Activated naive CD4-positive, alpha-beta T cell treated with anti-CD3 and anti-CD28 coated beads, Interleukin-2, amount 50 U/mL, for 72 hours (primary cell): ENCODE data around the gene FRAS1. TPM values are rescaled to one million over a fixed set of nuclear protein-coding genes. Genes with fewer than 3 reads are reported as not detected.
"Not testable (repeated sequence)": the region's sequence is repeated elsewhere in the genome, so short reads cannot be mapped to it uniquely, and the experiment has no call there.

Experiments used
- ATAC-seq, 2 donors: fragments of 150-1000 bp; cut with Tn5 transposase; 2 replicates each; pipeline ENCODE4 v1.10.0; 2021; ENCODE audit warnings: mild to moderate bottlenecking in 2 of 2, moderate library complexity in 2 of 2
- DNase-seq, 2 donors: peaks; one replicate each; pipeline ENCODE4 v3.0.0; 2021 to 2022; ENCODE audit warnings: low spot score in 2 of 2
- H3K27ac Mint-ChIP-seq, 2 donors: one replicate each; pipeline ENCODE4 v1.8.0; 2022; ENCODE audit warnings: mild to moderate bottlenecking in 2 of 2, mixed read lengths in 2 of 2
- H3K36me3 Mint-ChIP-seq, 2 donors: one replicate each; pipeline ENCODE4 v1.8.0; 2022; ENCODE audit warnings: mixed read lengths in 2 of 2
- H3K9me3 Mint-ChIP-seq, 2 donors: one replicate each; pipeline ENCODE4 v1.8.0; 2022; ENCODE audit warnings: mixed read lengths in 2 of 2
- total RNA-seq, 2 donors: library from RNA; stranded (reverse); gene quantifications; one replicate each; pipeline ENCODE4 v1.2.3, GENCODE V29; 2022

FRAS1 gene
- total RNA-seq, 2 donors from 2014 or later, result 0.06 TPM; not detected in 1

DNA sequence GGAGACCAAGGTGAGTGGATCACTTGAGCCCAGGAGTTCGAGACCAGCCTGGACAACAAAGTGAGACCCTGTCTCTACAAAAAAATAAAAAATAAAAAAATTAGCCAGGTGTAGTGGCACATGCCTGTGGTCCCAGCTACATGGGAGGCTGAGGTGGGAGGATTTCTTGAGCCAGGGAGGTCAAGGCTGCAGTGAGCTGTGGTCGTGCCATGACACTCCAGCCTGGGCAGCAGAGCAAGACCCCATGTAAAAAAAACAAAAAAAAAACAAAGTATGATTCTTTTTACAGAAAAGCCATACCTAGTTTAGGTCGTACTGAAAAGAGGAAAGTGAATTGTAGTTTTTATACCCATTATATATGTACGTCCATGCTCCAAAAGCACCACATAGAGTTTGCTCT, 151.8 kb downstream of the FRAS1 start:
- not testable (repeated sequence) for H3K27ac Mint-ChIP-seq, H3K9me3 Mint-ChIP-seq, H3K36me3 Mint-ChIP-seq, DNase-seq, ATAC-seq

DNA sequence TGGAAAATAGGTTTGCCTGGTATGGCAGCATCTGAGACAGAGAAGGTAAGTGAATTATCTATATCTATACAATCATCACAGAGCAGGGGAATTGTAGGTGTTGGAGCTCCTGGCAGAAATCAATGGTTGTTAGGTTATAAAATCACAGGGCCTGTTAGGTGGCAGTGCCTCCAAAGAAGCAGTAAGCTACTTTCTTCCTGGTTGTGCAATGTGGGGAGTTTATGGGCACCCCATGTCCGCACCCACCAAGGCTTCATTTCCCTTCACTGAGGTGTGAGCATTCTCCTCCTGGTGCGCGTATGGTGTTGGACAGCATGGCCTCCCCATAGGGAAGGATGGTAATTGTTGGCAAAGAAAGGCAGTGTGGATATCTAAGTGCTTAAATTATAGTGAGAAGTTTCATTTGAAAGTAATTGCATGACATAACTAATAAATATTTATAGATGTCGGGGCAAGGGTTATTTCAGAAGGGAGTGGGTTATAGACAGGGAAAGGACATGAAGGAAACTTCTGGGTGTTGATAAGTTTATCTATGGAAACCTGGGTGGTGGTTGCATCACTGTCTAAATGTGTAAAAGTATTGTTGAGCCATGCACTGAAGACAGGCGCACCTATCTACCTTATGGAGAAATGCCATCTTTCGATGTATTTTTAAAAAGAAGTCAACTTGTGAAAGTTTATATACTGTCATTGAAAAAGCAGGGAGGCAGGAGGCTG, 153.7 kb downstream of the FRAS1 start:
- H3K9me3 Mint-ChIP-seq, result no peaks in the 10 kb centered on the region
- no peak overlapping the region for H3K27ac Mint-ChIP-seq
- ATAC-seq, result no peak
- H3K36me3 Mint-ChIP-seq, result no peaks in the 10 kb centered on the region
- DNase-seq, result no peak

DNA sequence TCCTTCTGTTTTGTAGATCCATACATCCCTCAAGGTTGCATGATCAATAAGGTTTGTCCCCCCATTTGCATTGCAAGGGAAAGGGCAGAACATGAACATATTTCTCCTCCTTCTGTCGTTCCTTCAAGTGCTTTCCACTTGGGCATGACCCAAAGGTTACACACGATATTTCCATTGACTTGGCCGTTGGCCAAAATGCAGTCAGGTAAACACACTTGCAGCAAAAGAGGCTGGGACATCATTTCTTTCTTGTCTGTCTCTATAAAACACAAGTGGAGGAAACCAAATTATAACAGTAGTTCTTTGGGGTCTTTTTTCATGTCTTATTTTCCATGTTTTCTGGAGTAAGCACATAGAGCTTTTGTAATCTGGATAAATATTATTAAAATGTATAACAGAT, 156.1 kb downstream of the FRAS1 start:
- no peak overlapping the region for H3K27ac Mint-ChIP-seq
- H3K36me3 Mint-ChIP-seq, result no peaks in the 10 kb centered on the region
- no peaks in the 10 kb centered on the region for H3K9me3 Mint-ChIP-seq
- no peak for ATAC-seq
- no peak for DNase-seq

- no peak for DNase-seq
- H3K9me3 Mint-ChIP-seq, result no peaks in the 10 kb centered on the region
- no peaks in the 10 kb centered on the region for H3K36me3 Mint-ChIP-seq
- ATAC-seq, result no peak
- no peak overlapping the region for H3K27ac Mint-ChIP-seq
Observed at GRCh38 chr4:78214078-78214477, 157.0 kb downstream of the FRAS1 start.

DNA sequence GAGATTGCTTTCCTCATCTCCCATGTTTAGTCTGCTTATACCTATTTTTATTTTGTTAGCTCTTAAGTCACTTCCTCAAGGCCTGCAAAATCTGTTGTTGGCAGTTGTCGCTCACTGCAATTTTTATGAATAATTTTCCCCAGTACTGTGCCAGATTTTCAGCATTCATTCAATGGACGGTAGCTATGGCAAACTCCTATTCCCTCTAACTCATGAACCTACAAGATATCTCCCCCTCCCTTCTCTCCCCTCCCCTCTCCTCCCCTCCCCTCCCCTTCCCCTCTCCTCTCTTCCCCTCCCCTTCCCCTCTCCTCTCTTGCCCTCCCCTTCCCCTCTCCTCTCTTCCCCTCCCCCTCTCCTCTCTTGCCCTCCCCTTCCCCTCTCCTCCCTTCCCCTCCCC, 160.4 kb downstream of the FRAS1 start:
- no peak overlapping the region for H3K27ac Mint-ChIP-seq
- ATAC-seq (no peak), DNase-seq (no peak)
- no peaks in the 10 kb centered on the region for H3K9me3 Mint-ChIP-seq
- no peaks in the 10 kb centered on the region for H3K36me3 Mint-ChIP-seq

DNA sequence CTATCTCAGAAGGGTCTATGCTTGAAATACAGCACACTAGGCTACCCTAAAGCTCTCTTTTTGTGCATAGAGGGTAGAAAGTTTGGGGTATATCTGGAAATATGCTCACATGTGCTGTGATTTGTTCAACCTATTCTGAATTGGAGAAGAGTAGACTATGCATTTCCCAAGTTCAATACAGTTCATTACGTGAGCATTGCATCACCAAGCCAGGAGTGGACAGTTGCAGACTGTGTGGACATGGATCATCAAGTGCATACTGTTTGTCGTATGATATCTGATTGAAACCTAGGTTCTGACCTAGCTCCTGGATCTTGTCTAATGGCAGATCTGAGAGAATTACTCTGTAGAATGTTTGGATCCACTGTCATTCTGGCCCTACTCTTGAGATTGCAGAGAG, 161.1 kb downstream of the FRAS1 start:
- no peak for DNase-seq
- no peaks in the 10 kb centered on the region for H3K9me3 Mint-ChIP-seq
- no peak overlapping the region for H3K27ac Mint-ChIP-seq
- no peak for ATAC-seq
- H3K36me3 Mint-ChIP-seq, result no peaks in the 10 kb centered on the region

GRCh38 chr4:78219825-78220224, 162.7 kb downstream of the FRAS1 start:
- Mint-ChIP-seq H3K36me3 (no peaks in the 10 kb centered on the region), H3K27ac (no peak overlapping the region), H3K9me3 (no peaks in the 10 kb centered on the region)
- DNase-seq, result no peak
- ATAC-seq, result no peak

DNA sequence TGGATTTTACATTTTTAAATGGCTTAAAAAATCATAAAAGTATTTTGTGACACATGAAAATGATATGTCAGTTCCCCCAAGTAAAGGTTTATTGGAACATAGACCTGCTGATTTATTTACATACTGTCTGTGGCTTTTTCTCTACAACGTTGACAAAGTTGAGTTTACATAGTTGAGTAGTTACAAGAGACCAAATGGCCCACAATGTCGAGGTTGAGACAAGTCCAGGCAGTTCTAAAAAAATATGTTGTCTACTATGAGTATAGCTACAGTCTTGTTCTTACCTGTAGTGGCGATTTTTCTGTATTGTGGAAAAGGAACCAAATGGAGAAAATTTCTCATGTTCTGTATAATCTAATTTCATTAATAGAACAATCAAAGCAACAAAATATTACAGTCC, 163.2 kb downstream of the FRAS1 start:
- no peak overlapping the region for H3K27ac Mint-ChIP-seq
- no peaks in the 10 kb centered on the region for H3K9me3 Mint-ChIP-seq
- H3K36me3 Mint-ChIP-seq, result no peaks in the 10 kb centered on the region
- DNase-seq (no peak), ATAC-seq (no peak)

DNA sequence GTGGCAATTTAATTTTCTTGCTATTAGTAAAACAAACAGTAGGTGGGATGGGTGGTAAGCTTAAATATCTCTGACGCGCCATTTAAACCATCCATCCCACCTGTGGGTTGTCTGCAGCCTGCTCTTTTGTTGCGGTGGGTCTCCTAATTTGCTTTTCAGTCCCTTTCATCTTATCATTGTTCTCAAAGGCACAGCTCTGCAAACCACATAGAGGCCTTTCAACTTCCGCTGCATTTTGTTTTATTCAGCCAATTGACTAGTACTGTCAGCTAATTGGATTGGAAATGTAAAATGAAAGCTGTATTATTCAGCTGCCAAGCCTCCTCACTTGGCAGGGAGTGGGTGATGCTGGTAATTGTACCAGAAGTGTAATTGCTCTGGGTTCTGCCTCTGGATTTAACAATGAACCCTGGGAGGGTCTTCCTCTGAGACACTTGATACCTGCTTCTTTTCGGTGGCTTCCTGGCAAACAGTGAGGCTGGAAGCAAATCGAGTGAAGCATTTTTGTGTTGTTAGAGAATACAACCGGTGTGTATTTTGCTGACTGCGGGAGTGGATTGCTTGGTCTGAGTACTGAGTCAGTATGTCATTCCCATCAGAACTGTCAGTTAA, 165.6 kb downstream of the FRAS1 start:
- Mint-ChIP-seq H3K9me3 (peaks cover 4 to 5% of the 10 kb centered on the region in 2 donors), H3K27ac (no peak overlapping the region), H3K36me3 (no peaks in the 10 kb centered on the region)
- no peak for DNase-seq
- no peak for ATAC-seq

GRCh38 chr4:78225236-78225635, 168.1 kb downstream of the FRAS1 start:
- DNase-seq (no peak), ATAC-seq (no peak)
- H3K27ac Mint-ChIP-seq, result no peak overlapping the region
- H3K36me3 Mint-ChIP-seq, result no peaks in the 10 kb centered on the region
- H3K9me3 Mint-ChIP-seq, result peaks cover 4 to 5% of the 10 kb centered on the region in 2 donors

DNA sequence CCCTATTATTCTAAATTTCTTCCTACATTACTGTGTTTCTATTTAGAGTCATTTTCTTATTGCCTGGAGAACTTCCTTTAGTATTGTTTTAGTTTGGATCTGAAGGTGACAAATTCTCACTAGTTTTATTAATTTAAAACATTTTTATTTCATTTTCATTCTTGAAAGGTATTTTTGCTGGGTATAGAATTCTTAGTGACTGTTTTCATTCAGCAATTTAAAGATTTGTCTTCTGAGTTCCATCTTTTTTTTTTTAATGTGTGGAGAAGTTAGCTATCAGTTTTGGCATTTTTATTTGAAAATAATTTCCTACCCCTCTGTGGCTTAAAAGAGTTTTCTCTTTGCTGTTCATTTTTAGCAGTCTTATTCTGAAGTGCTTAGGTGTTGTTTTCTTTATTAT, 169.2 kb downstream of the FRAS1 start:
- no peak overlapping the region for H3K27ac Mint-ChIP-seq
- peaks cover 4 to 5% of the 10 kb centered on the region in 2 donors for H3K9me3 Mint-ChIP-seq
- H3K36me3 Mint-ChIP-seq, result no peaks in the 10 kb centered on the region
- DNase-seq (no peak), ATAC-seq (no peak)

GRCh38 chr4:78227411-78228057, 170.4 kb downstream of the FRAS1 start:
- Mint-ChIP-seq H3K9me3 (peaks cover 4 to 5% of the 10 kb centered on the region in 2 donors), H3K27ac (no peak overlapping the region), H3K36me3 (no peaks in the 10 kb centered on the region)
- no peak for DNase-seq
- no peak for ATAC-seq

DNA sequence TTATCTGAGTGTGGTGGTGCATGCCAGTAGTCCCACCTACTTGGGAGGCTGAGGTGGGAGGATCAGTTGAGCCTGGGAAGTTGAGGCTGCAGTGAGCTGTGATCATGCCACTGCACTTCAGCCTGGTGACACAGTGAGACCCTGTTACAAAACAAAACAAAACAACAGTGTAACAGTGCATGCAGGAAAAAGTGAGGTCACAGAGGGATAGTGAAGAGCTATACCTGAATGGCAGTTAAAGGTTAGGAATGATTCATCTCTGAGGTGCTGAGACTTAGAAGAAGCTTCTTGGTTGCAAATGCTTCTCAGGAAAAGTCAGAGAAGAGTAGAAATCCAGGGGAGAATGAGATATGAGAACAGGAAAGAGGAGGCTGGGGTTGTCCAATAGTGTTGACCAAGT, 178.7 kb downstream of the FRAS1 start:
- peak overlapping the region in 1 of 2 donors; percentile 13 for H3K27ac Mint-ChIP-seq
- no peaks in the 10 kb centered on the region for H3K36me3 Mint-ChIP-seq
- no peak for ATAC-seq
- no peaks in the 10 kb centered on the region for H3K9me3 Mint-ChIP-seq
- DNase-seq, result no peak

DNA sequence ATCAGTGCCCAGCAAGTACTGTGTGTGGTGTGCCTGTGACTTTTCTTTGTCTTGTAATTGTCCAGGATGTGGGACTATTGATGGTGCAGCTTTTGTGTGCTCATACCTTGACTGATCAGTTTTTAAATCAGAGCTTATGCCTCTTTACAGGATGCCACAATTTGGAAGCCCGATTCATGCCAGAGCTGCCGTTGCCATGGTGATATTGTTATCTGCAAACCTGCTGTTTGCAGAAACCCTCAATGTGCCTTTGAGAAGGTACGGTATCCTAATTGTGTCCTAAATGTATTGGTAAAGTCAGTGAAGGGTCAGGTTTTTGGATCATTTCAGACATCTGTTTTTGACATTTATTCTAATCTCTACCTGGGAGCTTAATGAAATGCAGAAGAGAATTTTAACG, 180.2 kb downstream of the FRAS1 start:
- H3K9me3 Mint-ChIP-seq, result no peaks in the 10 kb centered on the region
- no peak for ATAC-seq
- no peak overlapping the region for H3K27ac Mint-ChIP-seq
- H3K36me3 Mint-ChIP-seq, result no peaks in the 10 kb centered on the region
- DNase-seq, result no peak

DNA sequence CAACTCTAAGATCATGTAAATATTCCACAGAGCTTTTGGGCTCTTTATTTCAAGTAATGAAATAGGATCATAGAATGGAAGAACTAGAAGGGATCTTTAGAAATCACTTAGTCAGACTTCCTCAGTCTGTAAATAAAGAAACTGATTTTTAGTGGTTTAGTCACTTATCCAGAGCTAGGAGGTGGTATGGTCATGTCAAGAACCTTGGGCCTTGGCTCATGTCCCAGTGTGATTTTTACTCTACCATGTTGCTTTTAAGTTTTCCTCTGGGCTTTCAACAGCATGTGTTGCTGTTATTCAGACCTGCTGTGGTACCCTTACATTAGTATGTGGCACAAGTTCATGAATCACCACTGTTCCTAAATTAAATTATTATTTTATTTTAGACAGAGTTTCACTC, 184.9 kb downstream of the FRAS1 start:
- Mint-ChIP-seq H3K9me3 (no peaks in the 10 kb centered on the region), H3K27ac (no peak overlapping the region), H3K36me3 (no peaks in the 10 kb centered on the region)
- DNase-seq (no peak), ATAC-seq (no peak)

DNA sequence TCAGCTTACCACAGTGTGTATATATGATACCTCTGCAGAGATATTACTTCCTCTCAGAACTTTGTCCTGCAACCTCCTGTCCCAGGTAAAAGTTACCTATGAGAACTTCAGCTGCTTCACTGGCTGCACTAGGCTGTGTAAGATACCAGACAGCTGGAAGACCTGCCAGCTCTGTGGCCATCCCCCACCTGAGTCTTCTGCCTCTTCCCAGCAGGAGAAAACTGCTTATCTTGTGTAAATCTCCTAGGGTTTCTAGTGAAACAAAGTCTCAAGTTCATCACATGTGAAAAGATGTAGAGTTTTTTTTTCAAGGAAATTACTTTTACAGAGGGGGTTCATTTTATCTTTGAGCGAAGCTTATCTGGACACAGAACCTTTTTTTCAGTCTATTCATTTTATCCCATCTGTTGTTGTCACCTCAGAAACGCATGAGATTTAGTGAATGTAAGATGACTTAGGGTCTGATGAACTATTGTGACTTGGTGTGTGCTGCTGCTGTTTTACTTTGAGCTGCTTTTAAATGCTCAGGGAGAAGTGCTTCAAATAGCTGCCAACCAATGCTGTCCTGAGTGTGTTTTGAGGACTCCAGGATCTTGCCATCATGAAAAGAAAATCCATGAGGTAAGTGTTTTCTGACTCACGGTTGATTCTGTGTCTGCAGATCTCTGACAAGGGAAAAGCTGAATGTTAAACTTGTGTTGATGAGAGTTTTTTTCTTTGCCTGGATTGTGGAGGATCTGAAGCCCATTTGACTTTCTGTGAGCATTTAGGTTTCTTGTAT, 187.8 kb downstream of the FRAS1 start:
- ATAC-seq (no peak), DNase-seq (no peak)
- H3K9me3 Mint-ChIP-seq, result no peaks in the 10 kb centered on the region
- no peak overlapping the region for H3K27ac Mint-ChIP-seq
- H3K36me3 Mint-ChIP-seq, result no peaks in the 10 kb centered on the region
